NT2/D1 (cell line): ENCODE results near the gene RIMS4.

Experiments used
- SUZ12 ChIP-seq: IDR thresholded peaks from 2 replicates; pipeline ENCODE4 v1.6.1; 2011; ENCODE audit not compliant: insufficient read length, insufficient read depth; ENCODE audit errors: extremely low read depth
- ZNF274 ChIP-seq: IDR thresholded peaks from 2 replicates; pipeline ENCODE4 v1.6.1; 2011; ENCODE audit warnings: mild to moderate bottlenecking, low read depth, low read length

GRCh38 chr20:44734938-44735337, 75.4 kb downstream of the RIMS4 start:
- no peak for TF ChIP-seq ZNF274
- TF ChIP-seq SUZ12, result no peak
